Gastrocnemius medialis (tissue), 4 donors: ENCODE data around the gene DUSP3. TPM values are rescaled to one million over a fixed set of nuclear protein-coding genes. Genes with fewer than 3 reads are reported as not detected.

Experiments used
- ATAC-seq, 2 donors: fragments of 150-250 bp; one replicate each; pipeline ENCODE4 v1.9.1; 2016
- DNase-seq, 2 donors: peaks; one replicate each; pipeline ENCODE4 v3.0.0-alpha.2; 2019
- H3K27ac ChIP-seq, 4 donors: fragments of 200-600 bp; sonication (generic); 1 replicate in 1 of 4; 2 replicates in 3 of 4; pipeline ENCODE4 v1.5.1; 2016 to 2018; ENCODE audit warnings: mild to moderate bottlenecking in 2 of 4, moderate library complexity in 1 of 4
- H3K27me3 ChIP-seq, 3 donors: fragments of 200-600 bp; sonication (generic) in 2 of 3; 1 replicate in 1 of 3; 2 replicates in 2 of 3; pipeline versions ENCODE4 v1.5.1 to v1.6.0; 2016 to 2019; ENCODE audit warnings: mild to moderate bottlenecking in 1 of 3, moderate library complexity in 1 of 3
- H3K36me3 ChIP-seq, 2 donors: fragments of 200-600 bp; sonication (generic) in 1 of 2; one replicate each; pipeline ENCODE4 v1.5.1; 2017 to 2018
- H3K4me1 ChIP-seq, 2 donors: fragments of 200-600 bp; sonication (generic) in 1 of 2; one replicate each; pipeline ENCODE4 v1.5.1; 2016 to 2017; ENCODE audit warnings: mild to moderate bottlenecking in 2 of 2
- H3K4me3 ChIP-seq, 4 donors: fragments of 200-600 bp; sonication (generic) in 3 of 4; 1 replicate in 1 of 4; 2 replicates in 3 of 4; pipeline ENCODE4 v1.5.1; 2016 to 2019; ENCODE audit warnings: mild to moderate bottlenecking in 2 of 4
- H3K9me3 ChIP-seq, 3 donors: fragments of 200-600 bp; sonication (generic) in 2 of 3; 1 replicate in 1 of 3; 2 replicates in 2 of 3; pipeline ENCODE4 v1.5.1; 2016 to 2019
- POLR2A ChIP-seq, 2 donors: fragments of 450-650 bp; IDR thresholded peaks; one replicate each; pipeline ENCODE4 v1.6.1; 2017; ENCODE audit warnings: antibody characterized with exemption in 2 of 2, mild to moderate bottlenecking in 2 of 2, moderate library complexity in 2 of 2
- in situ Hi-C, 4 donors: fragments of 200-750 bp; cut with MboI; loops; one replicate each; pipeline versions ENCODE4 v1.15.0 to v1.8.0; 2017; ENCODE audit warnings: low sequenced_read_pairs in 4 of 4
- intact Hi-C: fragments of 100-400 bp; cut with DNase I; formaldehyde crosslinking; loops from one replicate; pipeline ENCODE4 v1.15.1; 2023; ENCODE audit warnings: low total_unique reads
- total RNA-seq, 4 donors: library from RNA; depleted of rRNA; stranded (reverse); fragments of >200 nt; gene quantifications; one replicate each; pipeline versions ENCODE4 v1.1.0 to v1.2.3, GENCODE V29; 2016
- TF ChIP-seq, protein P1 (sequence below), 5 experiments: fragments of 450-650 bp in 3 of 5; fragments of 200-600 bp in 2 of 5; sonication (generic) in 2 of 5; IDR thresholded peaks in 4 of 5; conservative IDR thresholded peaks in 1 of 5; 1 replicate in 4 of 5; 2 replicates in 1 of 5; pipeline ENCODE4 v1.5.1; 2016 to 2019; ENCODE audit warnings: antibody characterized with exemption in 5 of 5, mild to moderate bottlenecking in 3 of 5, moderate library complexity in 3 of 5

DUSP3 gene
- total RNA-seq, 4 donors from 2014 or later: 121 to 184 (median 145) TPM

DNA sequence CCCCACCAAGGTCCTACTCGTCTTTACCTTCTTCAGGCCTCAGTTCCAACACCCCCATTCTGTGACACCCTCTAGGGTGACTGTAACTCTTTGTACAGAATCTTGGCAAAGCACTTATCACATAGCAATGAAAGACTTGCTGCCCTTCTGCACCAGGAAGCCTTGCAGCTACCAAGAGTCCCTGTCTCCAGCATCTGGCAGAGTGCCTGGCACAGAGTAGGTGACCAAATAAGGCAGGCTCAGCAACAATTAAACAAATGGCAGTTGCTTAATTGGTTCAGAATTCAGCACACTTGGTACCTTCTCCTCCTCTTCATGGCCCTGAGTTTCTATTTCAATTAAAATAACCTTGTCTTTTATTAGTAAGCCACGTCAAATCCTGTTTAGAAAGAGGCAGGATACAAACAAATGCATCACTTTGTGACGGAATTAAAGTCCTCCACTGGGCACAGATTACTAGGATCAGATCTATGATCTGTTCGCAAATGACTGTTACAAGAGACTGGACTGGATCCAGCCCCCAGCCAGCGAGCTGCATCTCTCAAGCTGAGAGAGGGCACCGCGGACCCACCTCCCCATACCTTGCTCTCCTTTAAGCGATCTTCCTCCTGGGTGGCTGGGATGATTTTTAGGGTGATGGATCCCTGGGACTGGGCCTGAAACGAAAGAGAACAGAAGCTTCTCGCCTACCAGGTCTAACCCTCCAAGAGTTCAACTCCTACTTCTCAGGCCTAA, 44.7 kb upstream of the DUSP3 start:
- no peak overlapping the region for H3K27ac ChIP-seq
- TF ChIP-seq, protein P1, sequence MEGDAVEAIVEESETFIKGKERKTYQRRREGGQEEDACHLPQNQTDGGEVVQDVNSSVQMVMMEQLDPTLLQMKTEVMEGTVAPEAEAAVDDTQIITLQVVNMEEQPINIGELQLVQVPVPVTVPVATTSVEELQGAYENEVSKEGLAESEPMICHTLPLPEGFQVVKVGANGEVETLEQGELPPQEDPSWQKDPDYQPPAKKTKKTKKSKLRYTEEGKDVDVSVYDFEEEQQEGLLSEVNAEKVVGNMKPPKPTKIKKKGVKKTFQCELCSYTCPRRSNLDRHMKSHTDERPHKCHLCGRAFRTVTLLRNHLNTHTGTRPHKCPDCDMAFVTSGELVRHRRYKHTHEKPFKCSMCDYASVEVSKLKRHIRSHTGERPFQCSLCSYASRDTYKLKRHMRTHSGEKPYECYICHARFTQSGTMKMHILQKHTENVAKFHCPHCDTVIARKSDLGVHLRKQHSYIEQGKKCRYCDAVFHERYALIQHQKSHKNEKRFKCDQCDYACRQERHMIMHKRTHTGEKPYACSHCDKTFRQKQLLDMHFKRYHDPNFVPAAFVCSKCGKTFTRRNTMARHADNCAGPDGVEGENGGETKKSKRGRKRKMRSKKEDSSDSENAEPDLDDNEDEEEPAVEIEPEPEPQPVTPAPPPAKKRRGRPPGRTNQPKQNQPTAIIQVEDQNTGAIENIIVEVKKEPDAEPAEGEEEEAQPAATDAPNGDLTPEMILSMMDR (IDR thresholded peaks at IDR 0.05 in 4 of 5, conservative IDR thresholded peaks at IDR 0.05 in 1 of 5): no peak
- TF ChIP-seq POLR2A (IDR thresholded peaks at IDR 0.05): no peak
- no peaks in the 10 kb centered on the region for H3K27me3 ChIP-seq
- DNase-seq (no peak), ATAC-seq (peak in 1 of 2 donors; percentile 39)
- in situ Hi-C loops (no loop called here), intact Hi-C loops (no loop called here)
- H3K4me1 ChIP-seq: no peaks in the 10 kb centered on the region
- no peaks in the 10 kb centered on the region for H3K36me3 ChIP-seq
- H3K4me3 ChIP-seq: no peak overlapping the region
- H3K9me3 ChIP-seq: no peaks in the 10 kb centered on the region

DNA sequence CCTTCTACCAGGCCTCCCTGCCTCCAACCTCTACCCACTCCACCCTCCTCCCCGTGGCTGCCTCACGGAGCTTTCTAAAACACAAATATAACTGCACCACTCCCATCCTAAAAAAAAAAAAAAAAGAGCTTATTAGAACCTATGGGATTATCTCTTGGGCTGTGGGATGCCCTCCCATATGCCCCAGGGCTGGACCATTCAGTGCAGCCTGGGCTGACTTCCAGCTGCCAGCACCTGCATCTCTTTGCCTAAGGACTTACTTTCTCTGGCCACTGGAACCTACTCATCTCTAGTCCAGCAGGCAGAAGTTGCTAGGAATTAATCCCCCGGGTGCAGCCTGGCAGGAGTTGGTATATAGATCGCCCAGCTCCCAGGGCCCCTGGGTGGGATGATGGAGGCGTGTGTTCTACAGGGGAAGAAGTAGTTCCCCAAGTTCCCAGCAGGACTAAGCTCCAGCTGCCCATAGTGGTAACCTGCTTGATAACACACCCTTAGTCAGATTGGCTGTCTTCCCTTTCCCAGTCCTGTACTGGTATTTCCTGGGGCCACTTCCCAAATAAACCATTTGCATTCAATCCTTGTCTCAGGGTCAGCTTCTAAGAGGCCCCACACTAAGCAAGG, 43.9 kb upstream of the DUSP3 start:
- in situ Hi-C loops (no loop called here), intact Hi-C loops (no loop called here)
- Histone ChIP-seq H3K9me3 (no peaks in the 10 kb centered on the region), H3K4me3 (no peak overlapping the region), H3K27me3 (no peaks in the 10 kb centered on the region), H3K27ac (no peak overlapping the region), H3K4me1 (no peaks in the 10 kb centered on the region), H3K36me3 (no peaks in the 10 kb centered on the region)
- no peak for ATAC-seq
- DNase-seq: no peak
- TF ChIP-seq, protein P1 (IDR thresholded peaks at IDR 0.05 in 4 of 5, conservative IDR thresholded peaks at IDR 0.05 in 1 of 5): no peak
- TF ChIP-seq POLR2A (IDR thresholded peaks at IDR 0.05): no peak

DNA sequence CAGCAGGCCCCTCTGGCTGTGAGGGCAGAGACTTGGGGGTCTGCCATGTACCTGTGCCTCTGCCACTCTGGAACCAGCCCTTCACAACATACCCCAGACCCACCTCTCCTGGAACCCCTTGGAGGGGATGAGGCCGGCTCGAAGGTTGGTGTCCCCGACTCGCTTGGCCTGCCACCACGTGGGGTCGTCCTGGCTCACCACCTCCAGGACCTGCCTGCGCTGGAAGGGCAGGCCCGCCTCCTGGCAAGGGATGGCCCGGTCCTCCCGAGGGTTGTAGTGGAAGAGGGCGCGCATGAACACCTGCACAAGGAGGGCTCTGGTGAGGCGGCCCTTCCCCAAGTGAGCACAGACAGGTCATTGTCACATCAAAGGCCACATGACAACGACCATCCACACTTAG, 42.0 kb upstream of the DUSP3 start:
- no peak for DNase-seq
- no peak for ATAC-seq
- Histone ChIP-seq H3K4me1 (no peaks in the 10 kb centered on the region), H3K27ac (no peak overlapping the region), H3K27me3 (no peaks in the 10 kb centered on the region), H3K9me3 (no peaks in the 10 kb centered on the region), H3K4me3 (no peak overlapping the region), H3K36me3 (no peaks in the 10 kb centered on the region)
- intact Hi-C loops: no loop called here
- in situ Hi-C loops: no loop called here
- TF ChIP-seq, protein P1 (IDR thresholded peaks at IDR 0.05 in 4 of 5, conservative IDR thresholded peaks at IDR 0.05 in 1 of 5): no peak
- TF ChIP-seq POLR2A (IDR thresholded peaks at IDR 0.05): no peak

DNA sequence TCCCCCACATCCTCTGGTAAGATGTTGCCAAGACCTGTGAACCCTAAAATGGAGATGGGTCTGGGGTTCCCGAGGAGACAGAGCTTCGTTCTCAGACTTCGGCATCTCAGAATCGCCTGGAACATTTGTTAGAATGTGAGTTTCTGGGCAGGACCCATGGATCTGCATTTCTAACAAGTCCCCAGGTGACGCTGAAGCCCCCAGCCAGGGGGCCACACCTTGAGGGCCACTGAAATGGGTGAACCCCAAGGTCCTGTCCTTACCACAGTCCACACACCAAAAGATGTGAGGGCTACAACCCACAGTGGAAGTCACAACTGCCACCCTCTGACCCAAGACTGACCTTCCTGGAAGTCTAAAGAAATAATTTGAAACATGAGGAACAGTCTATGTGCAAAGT, 40.2 kb upstream of the DUSP3 start:
- Histone ChIP-seq H3K36me3 (no peaks in the 10 kb centered on the region), H3K4me3 (no peak overlapping the region), H3K9me3 (no peaks in the 10 kb centered on the region), H3K27me3 (no peaks in the 10 kb centered on the region), H3K27ac (no peak overlapping the region), H3K4me1 (no peaks in the 10 kb centered on the region)
- intact Hi-C loops: no loop called here
- DNase-seq (no peak), ATAC-seq (no peak)
- in situ Hi-C loops: no loop called here
- TF ChIP-seq, protein P1 (IDR thresholded peaks at IDR 0.05 in 4 of 5, conservative IDR thresholded peaks at IDR 0.05 in 1 of 5): no peak
- no peak for TF ChIP-seq POLR2A (IDR thresholded peaks at IDR 0.05)
